Testis (tissue), 2 donors: ENCODE results near the gene TLK2.
"Not testable (repeated sequence)": the region's sequence is repeated elsewhere in the genome, so short reads cannot be mapped to it uniquely, and the experiment has no call there.

Source experiments
- POLR2A ChIP-seq: fragments of 450-650 bp; IDR thresholded peaks from one replicate; pipeline ENCODE4 v1.6.1; 2017; ENCODE audit warnings: antibody characterized with exemption, mild to moderate bottlenecking, moderate library complexity
- TF ChIP-seq, protein P1 (sequence below), 3 experiments: fragments of 450-650 bp in 2 of 3; fragments of 200-600 bp in 1 of 3; sonication (generic) in 1 of 3; IDR thresholded peaks; one replicate each; pipeline ENCODE4 v1.5.1; 2016 to 2019; ENCODE audit warnings: antibody characterized with exemption in 3 of 3, mild to moderate bottlenecking in 2 of 3, moderate library complexity in 1 of 3

DNA sequence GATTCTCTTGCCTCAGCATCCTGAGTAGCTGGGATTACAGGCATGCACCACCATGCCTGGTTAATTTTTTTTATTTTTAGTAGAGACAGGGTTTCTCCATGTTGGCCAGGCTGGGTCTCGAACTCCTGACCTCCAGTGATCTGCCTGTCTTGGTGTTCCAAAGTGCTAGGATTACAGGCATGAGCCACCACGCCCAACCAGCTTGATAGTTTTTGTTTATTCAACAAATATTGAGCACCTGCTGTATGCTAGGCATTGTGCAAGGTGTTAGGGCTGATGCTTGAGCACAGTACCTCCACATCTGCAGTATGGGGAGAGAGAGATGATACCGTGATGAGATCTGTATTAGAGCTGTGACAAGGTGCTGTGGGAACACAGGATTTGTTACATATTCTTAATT lies 3.9 kb downstream of the TLK2 start:
- TF ChIP-seq, protein P1, sequence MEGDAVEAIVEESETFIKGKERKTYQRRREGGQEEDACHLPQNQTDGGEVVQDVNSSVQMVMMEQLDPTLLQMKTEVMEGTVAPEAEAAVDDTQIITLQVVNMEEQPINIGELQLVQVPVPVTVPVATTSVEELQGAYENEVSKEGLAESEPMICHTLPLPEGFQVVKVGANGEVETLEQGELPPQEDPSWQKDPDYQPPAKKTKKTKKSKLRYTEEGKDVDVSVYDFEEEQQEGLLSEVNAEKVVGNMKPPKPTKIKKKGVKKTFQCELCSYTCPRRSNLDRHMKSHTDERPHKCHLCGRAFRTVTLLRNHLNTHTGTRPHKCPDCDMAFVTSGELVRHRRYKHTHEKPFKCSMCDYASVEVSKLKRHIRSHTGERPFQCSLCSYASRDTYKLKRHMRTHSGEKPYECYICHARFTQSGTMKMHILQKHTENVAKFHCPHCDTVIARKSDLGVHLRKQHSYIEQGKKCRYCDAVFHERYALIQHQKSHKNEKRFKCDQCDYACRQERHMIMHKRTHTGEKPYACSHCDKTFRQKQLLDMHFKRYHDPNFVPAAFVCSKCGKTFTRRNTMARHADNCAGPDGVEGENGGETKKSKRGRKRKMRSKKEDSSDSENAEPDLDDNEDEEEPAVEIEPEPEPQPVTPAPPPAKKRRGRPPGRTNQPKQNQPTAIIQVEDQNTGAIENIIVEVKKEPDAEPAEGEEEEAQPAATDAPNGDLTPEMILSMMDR (IDR thresholded peaks at IDR 0.05), result not testable (repeated sequence)
- not testable (repeated sequence) for TF ChIP-seq POLR2A
